Measurements from ENCODE around the gene GSTA4. TPM values are rescaled to one million over a fixed set of nuclear protein-coding genes. Genes with fewer than 3 reads are reported as not detected.

GSTA4 gene
- total and polyA plus RNA-seq, 2 experiments from 2014 or later, result 26.5 to 37.9 TPM

- H3K4me3 ChIP-seq, result no peak overlapping the region
- H3K27me3 ChIP-seq (replicated peaks; ENCODE audit: insufficient read depth), result no peaks in the 10 kb centered on the region
- in situ Hi-C loops (cut with MboI), result no loop called here
- H3K36me3 ChIP-seq (ENCODE audit: low read depth), result no peaks in the 10 kb centered on the region
- DNase-seq, result no peak
- TF ChIP-seq EZH2phosphoT487 (IDR thresholded peaks at IDR 0.05; ENCODE audit: insufficient read depth, low read depth) (no peak), EZH2 (IDR thresholded peaks at IDR 0.05; ENCODE audit: insufficient read depth, poor library complexity, severe bottlenecking) (no peak)
- H3F3A ChIP-seq (ENCODE audit: insufficient read depth), result no peaks in the 10 kb centered on the region
- H3K9me3 ChIP-seq (ENCODE audit: low read depth), result no peaks in the 10 kb centered on the region
- H3K4me1 ChIP-seq (ENCODE audit: insufficient read depth), result no peaks in the 10 kb centered on the region
- no peak overlapping the region for H3K4me2 ChIP-seq (ENCODE audit: unreplicated experiment)
- H4K20me1 ChIP-seq (ENCODE audit: insufficient read depth), result no peaks in the 10 kb centered on the region
- H3K79me2 ChIP-seq (ENCODE audit: insufficient read depth), result no peaks in the 10 kb centered on the region
- H3K9ac ChIP-seq, result no peak overlapping the region
- no peaks in the 10 kb centered on the region for H3K9me2 ChIP-seq (ENCODE audit: insufficient read depth)
- no peak overlapping the region for H2AFZ ChIP-seq
- 76% methylated on average over 4 of the region's 4 CpGs for WGBS, 2 experiments (ENCODE audit: low coverage in 1 of 2, low lambda C conversion rate in 2 of 2, missing lambda C conversion rate in 2 of 2)
- no peak overlapping the region for H3K27ac ChIP-seq
Observed at GRCh38 chr6:52976149-52976548, 18.9 kb downstream of the GSTA4 start.

- H3K36me3 ChIP-seq (ENCODE audit: low read depth), result no peaks in the 10 kb centered on the region
- H3K79me2 ChIP-seq (ENCODE audit: insufficient read depth), result no peaks in the 10 kb centered on the region
- no peak overlapping the region for H3K9ac ChIP-seq
- H3K9me2 ChIP-seq (ENCODE audit: insufficient read depth), result no peaks in the 10 kb centered on the region
- TF ChIP-seq EZH2phosphoT487 (IDR thresholded peaks at IDR 0.05; ENCODE audit: insufficient read depth, low read depth) (no peak), EZH2 (IDR thresholded peaks at IDR 0.05; ENCODE audit: insufficient read depth, poor library complexity, severe bottlenecking) (no peak)
- H4K20me1 ChIP-seq (ENCODE audit: insufficient read depth), result no peaks in the 10 kb centered on the region
- H3K27ac ChIP-seq, result no peak overlapping the region
- no peaks in the 10 kb centered on the region for H3F3A ChIP-seq (ENCODE audit: insufficient read depth)
- H2AFZ ChIP-seq, result no peak overlapping the region
- H3K4me1 ChIP-seq (ENCODE audit: insufficient read depth), result no peaks in the 10 kb centered on the region
- peak; percentile 27 for DNase-seq
- no peak overlapping the region for H3K4me2 ChIP-seq (ENCODE audit: unreplicated experiment)
- H3K27me3 ChIP-seq (replicated peaks; ENCODE audit: insufficient read depth), result no peaks in the 10 kb centered on the region
- no peaks in the 10 kb centered on the region for H3K9me3 ChIP-seq (ENCODE audit: low read depth)
- 74% methylated on average over 2 of the region's 2 CpGs for WGBS, 2 experiments (ENCODE audit: low coverage in 1 of 2, low lambda C conversion rate in 2 of 2, missing lambda C conversion rate in 2 of 2)
- in situ Hi-C loops (cut with MboI), result no loop called here
- no peak overlapping the region for H3K4me3 ChIP-seq
Observed at GRCh38 chr6:52975580-52975979, 19.5 kb downstream of the GSTA4 start.

GRCh38 chr6:52972989-52973388 lies 22.1 kb downstream of the GSTA4 start:
- Histone ChIP-seq H3K36me3 (ENCODE audit: low read depth) (no peaks in the 10 kb centered on the region), H3K79me2 (ENCODE audit: insufficient read depth) (no peaks in the 10 kb centered on the region), H3K9ac (no peak overlapping the region), H3K9me2 (ENCODE audit: insufficient read depth) (no peaks in the 10 kb centered on the region), H3K4me1 (ENCODE audit: insufficient read depth) (no peaks in the 10 kb centered on the region), H3K4me3 (no peak overlapping the region), H2AFZ (no peak overlapping the region), H3K27me3 (replicated peaks; ENCODE audit: insufficient read depth) (no peaks in the 10 kb centered on the region), H3K9me3 (ENCODE audit: low read depth) (no peaks in the 10 kb centered on the region), H3K4me2 (ENCODE audit: unreplicated experiment) (no peak overlapping the region), H3F3A (ENCODE audit: insufficient read depth) (no peaks in the 10 kb centered on the region), H3K27ac (no peak overlapping the region), H4K20me1 (ENCODE audit: insufficient read depth) (no peaks in the 10 kb centered on the region)
- no peak for DNase-seq
- in situ Hi-C loops (cut with MboI), result no loop called here
- TF ChIP-seq EZH2 (IDR thresholded peaks at IDR 0.05; ENCODE audit: insufficient read depth, poor library complexity, severe bottlenecking) (no peak), EZH2phosphoT487 (IDR thresholded peaks at IDR 0.05; ENCODE audit: insufficient read depth, low read depth) (no peak)

GRCh38 chr6:52969359-52969758 lies 25.7 kb downstream of the GSTA4 start:
- TF ChIP-seq EZH2 (IDR thresholded peaks at IDR 0.05; ENCODE audit: insufficient read depth, poor library complexity, severe bottlenecking) (no peak), EZH2phosphoT487 (IDR thresholded peaks at IDR 0.05; ENCODE audit: insufficient read depth, low read depth) (no peak)
- WGBS, 2 experiments (ENCODE audit: low coverage in 1 of 2, low lambda C conversion rate in 2 of 2, missing lambda C conversion rate in 2 of 2), result 48 to 60% methylated on average over 2 of the region's 2 CpGs
- H3K36me3 ChIP-seq (ENCODE audit: low read depth), result no peaks in the 10 kb centered on the region
- in situ Hi-C loops (cut with MboI), result no loop called here
- DNase-seq, result peak; percentile 4
- no peak overlapping the region for H3K27ac ChIP-seq
- H3K9ac ChIP-seq, result no peak overlapping the region
- H4K20me1 ChIP-seq (ENCODE audit: insufficient read depth), result no peaks in the 10 kb centered on the region
- no peaks in the 10 kb centered on the region for H3K9me2 ChIP-seq (ENCODE audit: insufficient read depth)
- H3K4me1 ChIP-seq (ENCODE audit: insufficient read depth), result no peaks in the 10 kb centered on the region
- H2AFZ ChIP-seq, result no peak overlapping the region
- no peaks in the 10 kb centered on the region for H3K79me2 ChIP-seq (ENCODE audit: insufficient read depth)
- no peak overlapping the region for H3K4me3 ChIP-seq
- H3K4me2 ChIP-seq (ENCODE audit: unreplicated experiment), result no peak overlapping the region
- H3K27me3 ChIP-seq (replicated peaks; ENCODE audit: insufficient read depth), result no peaks in the 10 kb centered on the region; the same call in 1 of the 2 replicates
- H3K9me3 ChIP-seq (ENCODE audit: low read depth), result no peaks in the 10 kb centered on the region
- H3F3A ChIP-seq (ENCODE audit: insufficient read depth), result no peaks in the 10 kb centered on the region

GRCh38 chr6:52966101-52966500 lies 29.0 kb downstream of the GSTA4 start:
- Histone ChIP-seq H3K4me2 (ENCODE audit: unreplicated experiment) (no peak overlapping the region), H3K9ac (no peak overlapping the region), H3K27ac (no peak overlapping the region), H3K4me3 (no peak overlapping the region), H3K36me3 (ENCODE audit: low read depth) (no peaks in the 10 kb centered on the region), H3K9me2 (ENCODE audit: insufficient read depth) (no peaks in the 10 kb centered on the region), H3K79me2 (ENCODE audit: insufficient read depth) (no peaks in the 10 kb centered on the region), H3K9me3 (ENCODE audit: low read depth) (no peaks in the 10 kb centered on the region), H2AFZ (no peak overlapping the region), H3K27me3 (replicated peaks; ENCODE audit: insufficient read depth) (no peaks in the 10 kb centered on the region; the same call in 1 of the 2 replicates), H3K4me1 (ENCODE audit: insufficient read depth) (no peaks in the 10 kb centered on the region), H3F3A (ENCODE audit: insufficient read depth) (no peaks in the 10 kb centered on the region), H4K20me1 (ENCODE audit: insufficient read depth) (no peaks in the 10 kb centered on the region)
- no peak for TF ChIP-seq EZH2 (IDR thresholded peaks at IDR 0.05; ENCODE audit: insufficient read depth, poor library complexity, severe bottlenecking)
- TF ChIP-seq EZH2phosphoT487 (IDR thresholded peaks at IDR 0.05; ENCODE audit: insufficient read depth, low read depth), result no peak
- DNase-seq, result no peak
- in situ Hi-C loops (cut with MboI), result no loop called here
- 37 to 46% methylated on average over 3 of the region's 3 CpGs for WGBS, 2 experiments (ENCODE audit: low coverage in 1 of 2, low lambda C conversion rate in 2 of 2, missing lambda C conversion rate in 2 of 2)

All from GM23248 (cell line).